Activated CD4-positive, CD25-positive, alpha-beta regulatory T cell treated with anti-CD3 and anti-CD28 coated beads, Interleukin-2, amount 50 U/mL, for 72 hours (primary cell): ENCODE results near the gene C19orf25.
"Not testable (repeated sequence)": the region's sequence is repeated elsewhere in the genome, so short reads cannot be mapped to it uniquely, and the experiment has no call there.

ENCODE experiments used
- DNase-seq: peaks from one replicate; pipeline ENCODE4 v3.0.0; 2021

Gene C19orf25

GRCh38 chr19:1478934-1479707, at the start of gene C19orf25:
Gene C19orf25, minus strand, starts transcription at chr19:1479215. Its CDS starts 312 bp downstream, at chr19:1478903.
- peak; percentile 96 for DNase-seq

- no peak for DNase-seq
These were observed 48.8 kb upstream of the C19orf25 start for GRCh38 chr19:1527650-1528309.

- no peak for DNase-seq
These were observed 48.1 kb upstream of the C19orf25 start for GRCh38 chr19:1526979-1527649.

- no peak for DNase-seq
These were observed 47.2 kb upstream of the C19orf25 start for GRCh38 chr19:1526066-1526778.

GRCh38 chr19:1525343-1525742, 46.3 kb upstream of the C19orf25 start:
- DNase-seq, result no peak

GRCh38 chr19:1524972-1525325, 45.9 kb upstream of the C19orf25 start:
- no peak for DNase-seq

- no peak for DNase-seq
These were observed 45.4 kb upstream of the C19orf25 start for GRCh38 chr19:1524287-1524971.

- no peak for DNase-seq
These were observed 44.6 kb upstream of the C19orf25 start, which contains the start of gene PLK5 for GRCh38 chr19:1523412-1524286. Gene PLK5, plus strand, starts transcription at chr19:1524077. Its CDS starts 2,920 bp downstream, at chr19:1526997.

- DNase-seq, result no peak
These were observed 43.8 kb upstream of the C19orf25 start for GRCh38 chr19:1522838-1523237.

- no peak for DNase-seq
These were observed 43.0 kb upstream of the C19orf25 start for GRCh38 chr19:1522061-1522460.

- no peak for DNase-seq
These were observed 42.6 kb upstream of the C19orf25 start for GRCh38 chr19:1521636-1522035.

GRCh38 chr19:1520203-1520780, 41.3 kb upstream of the C19orf25 start:
- no peak for DNase-seq

GRCh38 chr19:1519802-1520201, 40.8 kb upstream of the C19orf25 start:
- not testable (repeated sequence) for DNase-seq

- DNase-seq, result no peak
These were observed 39.5 kb upstream of the C19orf25 start for GRCh38 chr19:1518471-1518870.

- no peak for DNase-seq
These were observed 37.4 kb upstream of the C19orf25 start for GRCh38 chr19:1516395-1516753.

- DNase-seq, result no peak
These were observed 36.1 kb upstream of the C19orf25 start for GRCh38 chr19:1514986-1515721.

- no peak for DNase-seq
These were observed 35.3 kb upstream of the C19orf25 start for GRCh38 chr19:1514295-1514661.

- DNase-seq, result peak; percentile 73
These were observed 34.7 kb upstream of the C19orf25 start for GRCh38 chr19:1513499-1514294.

GRCh38 chr19:1512671-1513498, 33.9 kb upstream of the C19orf25 start, which contains the start of gene ADAMTSL5:
Gene ADAMTSL5, minus strand, starts transcription at chr19:1513019. Its CDS starts 2,076 bp downstream, at chr19:1510943.
- DNase-seq, result peak; percentile 77
